PC-3 (cell line): ENCODE results near the gene FUCA2. TPM values are rescaled to one million over a fixed set of nuclear protein-coding genes. Genes with fewer than 3 reads are reported as not detected.

ENCODE experiments used
- ATAC-seq: fragments of 200-7000 bp; cut with Tn5 transposase; 2 replicates; pipeline ENCODE4 v1.9.1; 2020; ENCODE audit warnings: mild to moderate bottlenecking, moderate library complexity
- BruUV-seq: library from RNA; stranded (reverse); fragments of 400-500 nt; replicated peaks from 2 replicates; lab custom pipeline; 2021; lab: Mats Ljungman, UMichigan
- CTCF ChIA-PET: fragments of 300-600 bp; sonication (Branson Sonifier 250); formaldehyde crosslinking; loops from one replicate; lab custom pipeline; 2022; ENCODE audit warnings: antibody characterized with exemption; lab: Charles Lee
- POLR2A ChIA-PET: fragments of 300-600 bp; sonication (Branson Sonifier 250); formaldehyde crosslinking; loops from one replicate; lab custom pipeline; 2022; ENCODE audit warnings: antibody characterized with exemption; ENCODE audit not compliant: unreplicated experiment; lab: Charles Lee
- DNase-seq: peaks from one replicate; pipeline ENCODE4 v3.0.0-alpha.2; 2015
- H2AFZ ChIP-seq: fragments of 300-600 bp; sonication (generic); 2 replicates; pipeline ENCODE4 v1.6.0; 2016; ENCODE audit warnings: antibody characterized with exemption, low read length
- H3F3A ChIP-seq: fragments of 300-600 bp; sonication (generic); one replicate; pipeline ENCODE4 v1.6.0; 2017; ENCODE audit warnings: antibody characterized with exemption, low read length, control low read depth, mild to moderate bottlenecking; ENCODE audit not compliant: unreplicated experiment
- H3K27ac ChIP-seq: fragments of 300-600 bp; sonication (generic); 2 replicates; pipeline ENCODE4 v1.5.1; 2016; ENCODE audit warnings: mild to moderate bottlenecking, low read length
- H3K27me3 ChIP-seq: fragments of 300-600 bp; sonication (generic); 2 replicates; pipeline ENCODE4 v1.6.1; 2016; ENCODE audit warnings: low read length, mixed read lengths
- H3K36me3 ChIP-seq: fragments of 300-600 bp; sonication (generic); 2 replicates; pipeline ENCODE4 v1.6.1; 2016; ENCODE audit warnings: low read depth, mixed run types, low read length, mixed read lengths
- H3K4me1 ChIP-seq: fragments of 300-600 bp; sonication (generic); 2 replicates; pipeline ENCODE4 v1.5.1; 2016; ENCODE audit warnings: low read length; ENCODE audit not compliant: insufficient read depth
- H3K4me2 ChIP-seq: fragments of 300-600 bp; sonication (generic); 2 replicates; pipeline ENCODE4 v1.6.0; 2016; ENCODE audit warnings: low read length
- H3K4me3 ChIP-seq: fragments of 300-600 bp; sonication (generic); 2 replicates; pipeline ENCODE4 v1.5.1; 2016; ENCODE audit warnings: mild to moderate bottlenecking, low read length, mixed read lengths
- H3K79me2 ChIP-seq: fragments of 300-600 bp; sonication (generic); 2 replicates; pipeline ENCODE4 v1.6.1; 2017; ENCODE audit warnings: low read length, mixed read lengths
- H3K9ac ChIP-seq: fragments of 300-600 bp; sonication (generic); 2 replicates; pipeline ENCODE4 v1.6.0; 2016; ENCODE audit warnings: mild to moderate bottlenecking, low read length
- H3K9me2 ChIP-seq: fragments of 300-600 bp; sonication (generic); replicated peaks from 2 replicates; pipeline ENCODE4 v1.6.1; 2016; ENCODE audit warnings: mixed run types, low read length, mixed read lengths
- H3K9me3 ChIP-seq: fragments of 300-600 bp; sonication (generic); 2 replicates; pipeline ENCODE4 v1.6.1; 2016; ENCODE audit warnings: low read length, mixed read lengths
- H4K20me1 ChIP-seq: fragments of 300-600 bp; sonication (generic); 2 replicates; pipeline ENCODE4 v1.6.1; 2016; ENCODE audit warnings: low read length, mixed read lengths
- EZH2 ChIP-seq: fragments of 300-600 bp; sonication (generic); IDR thresholded peaks from one replicate; pipeline ENCODE4 v1.6.1; 2017; ENCODE audit warnings: antibody characterized with exemption, mild to moderate bottlenecking, low read length; ENCODE audit not compliant: unreplicated experiment
- EZH2phosphoT487 ChIP-seq: fragments of 300-600 bp; sonication (generic); IDR thresholded peaks from 2 replicates; pipeline ENCODE4 v1.6.1; 2018; ENCODE audit warnings: mild to moderate bottlenecking, antibody characterized with exemption, low read length, borderline replicate concordance
- intact Hi-C: fragments of 100-400 bp; cut with micrococcal nuclease; formaldehyde crosslinking; loops from 2 replicates; pipeline ENCODE4 v1.9.0; 2023
- total RNA-seq: library from RNA; depleted of rRNA; stranded (reverse); fragments of >200 nt; gene quantifications from 2 replicates; pipeline ENCODE4 v1.2.3, GENCODE V29; 2014
- TF ChIP-seq, protein P1 (sequence below): fragments of 300-600 bp; sonication (generic); conservative IDR thresholded peaks from 2 replicates; pipeline ENCODE4 v1.5.1; 2017; ENCODE audit warnings: antibody characterized with exemption, low read depth, mild to moderate bottlenecking, low read length

FUCA2 gene
- total RNA-seq, 1 experiment from 2014 or later = 52.8 TPM

DNA sequence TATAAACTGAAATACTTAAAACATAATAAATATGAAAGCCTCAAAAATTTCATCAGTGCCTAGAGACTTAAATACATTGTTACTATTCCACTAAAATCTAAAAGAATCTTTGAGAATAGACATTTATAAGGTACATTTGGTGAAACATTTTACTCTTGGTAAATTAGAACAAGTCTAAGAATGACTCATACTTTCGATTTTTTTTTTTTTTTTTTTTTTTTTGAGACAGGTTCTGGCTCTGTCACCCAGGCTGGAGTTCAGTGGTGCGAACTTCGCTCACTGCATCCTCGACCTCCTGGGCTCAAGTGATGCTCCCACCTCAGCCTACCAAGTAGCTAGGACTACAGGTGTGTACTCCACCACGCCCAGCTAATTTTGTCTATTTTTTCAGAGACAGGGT is 6.4 kb downstream of the FUCA2 start:
- no TSS peak for BruUV-seq
- Histone ChIP-seq H3K4me3 (no peak overlapping the region), H2AFZ (no peak overlapping the region), H4K20me1 (0 out of 2 replicates have a peak, but pooled peaks cover 3% of the 10 kb centered on the region), H3K79me2 (peaks cover 22% of the 10 kb centered on the region), H3K36me3 (peaks cover 23% of the 10 kb centered on the region), H3K9ac (no peak overlapping the region), H3F3A (no peaks in the 10 kb centered on the region), H3K4me1 (peaks cover 9% of the 10 kb centered on the region), H3K9me2 (no peaks in the 10 kb centered on the region), H3K9me3 (no peaks in the 10 kb centered on the region), H3K27ac (no peak overlapping the region), H3K4me2 (no peak overlapping the region), H3K27me3 (no peaks in the 10 kb centered on the region)
- intact Hi-C loops = no loop called here
- ATAC-seq (no peak), DNase-seq (no peak)
- CTCF ChIA-PET = no interaction called here
- TF ChIP-seq EZH2 = no peak
- TF ChIP-seq, protein P1, sequence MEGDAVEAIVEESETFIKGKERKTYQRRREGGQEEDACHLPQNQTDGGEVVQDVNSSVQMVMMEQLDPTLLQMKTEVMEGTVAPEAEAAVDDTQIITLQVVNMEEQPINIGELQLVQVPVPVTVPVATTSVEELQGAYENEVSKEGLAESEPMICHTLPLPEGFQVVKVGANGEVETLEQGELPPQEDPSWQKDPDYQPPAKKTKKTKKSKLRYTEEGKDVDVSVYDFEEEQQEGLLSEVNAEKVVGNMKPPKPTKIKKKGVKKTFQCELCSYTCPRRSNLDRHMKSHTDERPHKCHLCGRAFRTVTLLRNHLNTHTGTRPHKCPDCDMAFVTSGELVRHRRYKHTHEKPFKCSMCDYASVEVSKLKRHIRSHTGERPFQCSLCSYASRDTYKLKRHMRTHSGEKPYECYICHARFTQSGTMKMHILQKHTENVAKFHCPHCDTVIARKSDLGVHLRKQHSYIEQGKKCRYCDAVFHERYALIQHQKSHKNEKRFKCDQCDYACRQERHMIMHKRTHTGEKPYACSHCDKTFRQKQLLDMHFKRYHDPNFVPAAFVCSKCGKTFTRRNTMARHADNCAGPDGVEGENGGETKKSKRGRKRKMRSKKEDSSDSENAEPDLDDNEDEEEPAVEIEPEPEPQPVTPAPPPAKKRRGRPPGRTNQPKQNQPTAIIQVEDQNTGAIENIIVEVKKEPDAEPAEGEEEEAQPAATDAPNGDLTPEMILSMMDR = no peak
- no peak for TF ChIP-seq EZH2phosphoT487
- POLR2A ChIA-PET = no interaction called here

- CTCF ChIA-PET = no interaction called here
- BruUV-seq = no TSS peak
- ATAC-seq = no peak
These were observed 7.2 kb downstream of the FUCA2 start for GRCh38 chr6:143504369-143504768.

GRCh38 chr6:143501851-143502250 is 9.7 kb downstream of the FUCA2 start:
- H3F3A ChIP-seq = no peaks in the 10 kb centered on the region
- no peaks in the 10 kb centered on the region for H3K4me1 ChIP-seq
- no peak overlapping the region for H2AFZ ChIP-seq
- H3K36me3 ChIP-seq = peaks cover 23% of the 10 kb centered on the region
- no peak overlapping the region for H3K4me3 ChIP-seq
- TF ChIP-seq EZH2phosphoT487 = no peak
- no peak for TF ChIP-seq EZH2
- TF ChIP-seq, protein P1 = 0 out of 2 replicates have a peak, but pooled peaks have one; percentile 13
- ChIA-PET CTCF (interaction anchor here (0.5 to 0.6 kb wide), 2 partner anchors 9 kb away, joined by 3 read pairs; no protein-coding TSS in a partner anchor), POLR2A (no interaction called here)
- H3K27me3 ChIP-seq = no peaks in the 10 kb centered on the region
- H3K4me2 ChIP-seq = no peak overlapping the region
- no peak for ATAC-seq
- no peaks in the 10 kb centered on the region for H4K20me1 ChIP-seq
- no peaks in the 10 kb centered on the region for H3K9me2 ChIP-seq
- no peak overlapping the region for H3K9ac ChIP-seq
- intact Hi-C loops = no loop called here
- H3K9me3 ChIP-seq = no peaks in the 10 kb centered on the region
- BruUV-seq = no TSS peak
- no peak for DNase-seq
- no peaks in the 10 kb centered on the region for H3K79me2 ChIP-seq
- H3K27ac ChIP-seq = no peak overlapping the region

More at GRCh38 chr6:143504369-143504768, 7.2 kb downstream of the FUCA2 start:
- POLR2A ChIA-PET = no interaction called here
- Histone ChIP-seq H3K9me2 (no peaks in the 10 kb centered on the region), H3K27ac (no peak overlapping the region), H3K4me3 (no peak overlapping the region), H3F3A (no peaks in the 10 kb centered on the region), H3K79me2 (peaks cover 15% of the 10 kb centered on the region), H4K20me1 (0 out of 2 replicates have a peak, but pooled peaks cover 3% of the 10 kb centered on the region), H3K4me2 (no peak overlapping the region), H3K36me3 (peaks cover 23% of the 10 kb centered on the region), H2AFZ (no peak overlapping the region), H3K9ac (no peak overlapping the region), H3K27me3 (no peaks in the 10 kb centered on the region), H3K4me1 (peaks cover 2% of the 10 kb centered on the region), H3K9me3 (no peaks in the 10 kb centered on the region)
- intact Hi-C loops = no loop called here
- no peak for DNase-seq
- TF ChIP-seq EZH2phosphoT487 (no peak), EZH2 (no peak)
- TF ChIP-seq, protein P1 = no peak
